Measurements from ENCODE around the gene MDP1.

Gene MDP1

DNA sequence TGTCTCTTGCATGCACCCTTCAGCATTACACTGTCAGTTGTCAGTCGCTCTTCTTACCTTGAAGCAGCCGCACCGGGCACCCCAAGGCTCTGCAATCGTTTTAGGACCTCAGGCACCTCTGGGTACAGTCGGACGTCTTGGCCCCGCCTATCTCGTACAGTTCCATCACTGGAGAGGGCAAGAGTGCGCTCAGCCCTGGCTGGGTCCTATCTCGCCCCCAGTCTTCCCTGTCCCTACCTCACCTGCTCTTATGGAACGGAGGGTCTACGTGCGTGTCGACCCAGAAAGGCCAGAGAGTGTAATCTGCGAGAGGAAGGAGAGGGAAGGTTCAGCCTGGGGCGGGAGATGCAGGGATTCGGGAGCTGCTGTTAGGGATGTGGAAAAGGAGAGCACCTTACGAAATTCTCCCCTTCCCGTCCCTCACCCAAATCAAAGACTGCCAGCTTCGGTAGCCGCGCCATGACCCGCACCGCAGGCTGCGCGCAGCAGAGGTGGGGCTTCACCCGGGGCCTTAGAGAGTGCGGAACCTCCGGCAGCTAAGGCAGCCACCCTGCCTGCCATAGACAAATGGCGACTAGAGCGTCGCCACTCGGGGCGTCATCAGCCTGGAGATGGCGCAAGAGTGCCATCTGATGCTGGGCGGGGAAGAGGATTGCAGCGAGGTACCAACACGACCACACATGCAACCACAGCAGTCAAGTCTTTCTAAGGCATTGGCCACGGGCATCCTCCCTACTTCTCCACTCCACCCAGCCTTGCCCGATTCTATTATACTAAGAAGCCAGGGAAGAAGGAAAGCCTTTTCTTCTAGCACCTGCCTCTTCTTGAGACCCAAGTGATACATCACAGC is at the start of gene MDP1:
TSS of gene MDP1 (minus strand) at position 572 of the 850 bp plus-strand sequence. CDS start at position 461, 111 bp downstream.
- DNase-seq (ENCODE audit: low read depth), result peak; percentile 84

- DNase-seq (ENCODE audit: low read depth), result no peak
Observed at GRCh38 chr14:24264298-24264697, 48.4 kb upstream of the MDP1 start.

GRCh38 chr14:24263848-24264247 is 48.0 kb upstream of the MDP1 start:
- no peak for DNase-seq (ENCODE audit: low read depth)

- no peak for DNase-seq (ENCODE audit: low read depth)
Observed at GRCh38 chr14:24262821-24263733, 47.2 kb upstream of the MDP1 start, which contains the start of gene TGM1. TSS of gene TGM1 (minus strand) at chr14:24263177. CDS start at chr14:24262352, 825 bp downstream.

GRCh38 chr14:24261969-24262327 is 46.1 kb upstream of the MDP1 start:
- DNase-seq (ENCODE audit: low read depth), result no peak

GRCh38 chr14:24261256-24261968 is 45.5 kb upstream of the MDP1 start:
- no peak for DNase-seq (ENCODE audit: low read depth)

DNA sequence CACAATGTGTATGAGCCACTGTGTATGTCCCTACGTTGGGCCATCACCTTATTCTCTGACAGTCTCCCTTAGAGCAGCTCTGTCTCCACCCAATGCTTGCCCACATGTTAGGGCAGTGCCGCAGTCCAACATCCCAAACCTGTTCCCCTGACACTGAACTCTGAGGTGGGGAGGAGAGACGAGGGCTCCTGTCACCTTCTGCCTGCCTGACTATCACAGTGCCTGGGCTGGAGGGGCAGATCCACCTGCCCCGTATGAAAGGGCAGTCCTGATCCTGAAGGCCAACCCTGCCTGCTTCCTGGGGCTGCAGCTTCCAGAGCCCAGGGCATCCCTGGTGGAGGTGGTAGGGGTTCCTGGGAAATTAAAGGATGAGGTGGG is 44.9 kb upstream of the MDP1 start:
- no peak for DNase-seq (ENCODE audit: low read depth)

- no peak for DNase-seq (ENCODE audit: low read depth)
Observed at GRCh38 chr14:24260026-24260779, 44.3 kb upstream of the MDP1 start.

GRCh38 chr14:24259282-24260025 is 43.6 kb upstream of the MDP1 start:
- no peak for DNase-seq (ENCODE audit: low read depth)

GRCh38 chr14:24258548-24259265 is 42.8 kb upstream of the MDP1 start:
- no peak for DNase-seq (ENCODE audit: low read depth)

DNA sequence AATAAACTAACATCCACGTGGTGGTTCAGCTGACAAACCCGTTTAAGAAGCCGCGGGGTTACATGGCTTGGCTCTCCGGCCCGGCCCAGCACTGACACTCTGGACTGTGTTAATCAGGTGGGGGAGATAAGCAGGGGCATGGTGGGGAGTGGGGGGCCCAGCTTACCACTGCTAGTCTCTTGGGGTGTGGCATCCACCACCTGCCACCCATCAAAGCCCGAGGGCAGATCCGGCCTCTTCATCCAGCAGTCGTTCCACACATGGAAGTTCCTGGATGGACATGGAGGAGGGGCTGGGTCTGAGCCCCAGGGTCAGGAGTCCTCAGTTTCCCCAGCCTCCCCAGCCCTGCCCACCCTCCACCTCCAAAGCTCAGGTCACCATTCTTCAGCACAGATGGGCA is 42.3 kb upstream of the MDP1 start:
- DNase-seq (ENCODE audit: low read depth), result no peak

GRCh38 chr14:24256960-24257359 is 41.1 kb upstream of the MDP1 start:
- no peak for DNase-seq (ENCODE audit: low read depth)

DNA sequence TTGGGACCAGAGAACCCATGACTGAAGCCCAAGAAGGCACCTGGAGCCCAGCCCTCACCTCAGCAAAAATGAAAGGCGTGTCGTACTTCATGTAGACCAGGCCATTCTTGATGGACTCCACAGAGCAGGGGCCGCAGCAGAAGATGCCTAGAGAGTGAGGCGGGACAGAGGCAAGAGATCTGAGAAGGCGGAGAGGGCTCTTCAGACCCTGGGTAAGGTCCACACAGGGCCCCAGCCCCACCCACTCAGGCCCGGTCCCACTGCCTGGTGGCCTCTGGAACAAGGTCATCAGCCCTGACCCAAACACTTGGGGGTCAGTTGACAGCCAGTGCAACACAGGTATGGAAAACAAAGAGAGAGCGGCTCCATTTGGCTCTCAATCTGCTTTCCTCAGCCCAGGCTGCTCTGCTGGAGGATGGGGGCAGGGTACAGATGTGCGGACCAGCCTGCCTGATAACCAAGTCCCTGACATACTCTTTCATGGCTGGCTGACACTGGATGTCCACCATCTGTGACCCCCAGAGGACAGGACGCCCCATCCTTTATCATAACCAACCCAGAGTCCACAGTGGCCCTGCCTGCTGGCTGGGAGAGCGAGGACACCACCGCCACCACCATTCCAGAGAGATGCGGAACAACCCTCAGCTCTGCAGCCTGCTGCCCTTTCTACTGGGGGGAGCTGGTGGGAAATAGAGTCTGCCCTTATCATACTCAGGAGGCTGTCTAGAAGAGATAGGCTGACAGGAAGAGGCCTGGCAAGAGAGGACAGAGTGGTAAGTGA is 40.3 kb upstream of the MDP1 start:
- no peak for DNase-seq (ENCODE audit: low read depth)

GRCh38 chr14:24255438-24255837 is 39.6 kb upstream of the MDP1 start:
- DNase-seq (ENCODE audit: low read depth), result no peak

GRCh38 chr14:24254630-24255392 is 38.9 kb upstream of the MDP1 start:
- DNase-seq (ENCODE audit: low read depth), result no peak

DNA sequence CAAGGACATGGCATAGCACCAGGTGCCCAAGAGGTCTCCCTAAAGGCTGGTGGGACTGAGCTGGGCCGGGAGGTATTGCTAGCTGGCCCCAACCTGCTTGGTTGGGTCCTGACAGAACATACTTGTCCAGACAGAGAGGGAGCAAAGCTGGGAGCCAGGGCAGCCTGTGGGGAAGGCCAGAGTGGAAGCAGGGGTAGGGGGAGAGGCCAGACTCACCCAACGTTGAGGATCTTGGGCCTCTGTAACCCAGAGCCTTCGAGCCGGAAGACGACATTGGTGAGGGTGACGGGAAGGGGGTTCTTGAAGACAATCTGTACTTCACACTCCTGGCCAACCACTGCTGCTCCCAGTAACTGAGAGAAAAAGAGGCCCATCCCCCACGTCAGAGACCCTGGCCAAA is 38.1 kb upstream of the MDP1 start:
- DNase-seq (ENCODE audit: low read depth), result no peak

GRCh38 chr14:24252289-24253124 is 36.6 kb upstream of the MDP1 start:
- DNase-seq (ENCODE audit: low read depth), result no peak

- DNase-seq (ENCODE audit: low read depth), result peak; percentile 73
Observed at GRCh38 chr14:24251880-24252288, 36.0 kb upstream of the MDP1 start.

Data from ELR (cell line).